ENCODE measurements around the gene FXYD2. TPM values are rescaled to one million over a fixed set of nuclear protein-coding genes. Genes with fewer than 3 reads are reported as not detected.

The FXYD2 gene
- total RNA-seq, 1 experiment from 2014 or later: not detected

DNA sequence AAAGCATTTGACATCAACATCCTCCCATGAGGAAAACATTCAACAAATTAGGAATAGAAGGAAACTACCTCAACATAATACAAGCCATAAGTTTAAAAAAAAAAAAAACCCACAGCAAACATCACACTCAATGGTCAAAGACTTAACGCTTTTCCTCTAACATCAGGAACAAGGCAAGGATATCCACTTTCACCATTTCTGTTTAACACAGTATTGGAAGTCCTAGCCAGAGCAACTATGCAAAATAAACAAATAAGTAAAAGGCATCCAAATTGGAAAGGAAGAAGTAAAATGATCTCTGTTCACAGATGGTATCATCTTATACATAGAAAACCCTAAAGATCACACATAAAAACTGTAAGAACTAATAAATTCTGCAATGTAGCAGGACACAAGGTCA lies 38.8 kb upstream of the FXYD2 start:
- H3K9me3 ChIP-seq (ENCODE audit: low read length): no peaks in the 10 kb centered on the region
- TF ChIP-seq EZH2 (IDR thresholded peaks at IDR 0.05; ENCODE audit: low read length, unreplicated experiment) (no peak), EZH2phosphoT487 (IDR thresholded peaks at IDR 0.05; ENCODE audit: borderline replicate concordance, low read length) (no peak), CTCF (conservative IDR thresholded peaks at IDR 0.05; ENCODE audit: low read depth, low read length) (no peak)
- no peak overlapping the region for H3K27ac ChIP-seq (ENCODE audit: low read length)
- no peaks in the 10 kb centered on the region for H3K36me3 ChIP-seq (ENCODE audit: low read depth, low read length)
- ATAC-seq (no peak), DNase-seq (no peak)
- no peak overlapping the region for H2AFZ ChIP-seq (ENCODE audit: low read length)
- H3K9ac ChIP-seq (ENCODE audit: low read length): no peak overlapping the region
- CTCF ChIA-PET: no interaction called here
- H3K9me2 ChIP-seq (replicated peaks; ENCODE audit: low read length): no peaks in the 10 kb centered on the region
- no peak overlapping the region for H3K4me2 ChIP-seq (ENCODE audit: low read length)
- no peak overlapping the region for H3K4me3 ChIP-seq (ENCODE audit: low read length)
- peaks cover 92% of the 10 kb centered on the region for H3K27me3 ChIP-seq (ENCODE audit: low read length)
- H3F3A ChIP-seq (ENCODE audit: low read length, unreplicated experiment): no peaks in the 10 kb centered on the region
- H4K20me1 ChIP-seq (ENCODE audit: low read length): no peaks in the 10 kb centered on the region
- no peaks in the 10 kb centered on the region for H3K79me2 ChIP-seq (ENCODE audit: low read length)
- no peaks in the 10 kb centered on the region for H3K4me1 ChIP-seq (ENCODE audit: insufficient read depth, low read length)
- BruUV-seq (replicated peaks): no TSS peak
- intact Hi-C loops (cut with micrococcal nuclease): no loop called here
- POLR2A ChIA-PET (ENCODE audit: unreplicated experiment): no interaction called here

DNA sequence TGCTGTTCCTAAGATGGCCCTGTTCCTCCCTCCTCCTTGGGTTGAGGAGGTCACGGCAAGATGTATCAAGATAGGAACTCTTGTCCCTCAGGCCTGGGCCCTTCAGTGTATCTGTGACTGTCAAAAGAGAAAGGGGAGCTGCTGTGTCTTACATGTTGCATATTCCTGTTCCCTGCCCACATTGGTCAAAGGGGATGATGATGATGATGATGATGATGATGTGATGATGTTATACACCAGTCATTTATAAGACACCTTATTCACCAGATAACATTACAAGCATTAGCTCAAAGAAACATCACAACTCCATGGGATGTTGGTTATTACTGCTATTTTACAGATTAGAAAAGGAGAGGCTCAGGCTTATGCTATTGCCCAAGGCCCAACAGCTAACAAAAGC lies 38.2 kb upstream of the FXYD2 start:
- Histone ChIP-seq H3K9ac (ENCODE audit: low read length) (no peak overlapping the region), H3K79me2 (ENCODE audit: low read length) (no peaks in the 10 kb centered on the region), H3F3A (ENCODE audit: low read length, unreplicated experiment) (no peaks in the 10 kb centered on the region), H3K9me3 (ENCODE audit: low read length) (no peaks in the 10 kb centered on the region), H3K9me2 (replicated peaks; ENCODE audit: low read length) (no peaks in the 10 kb centered on the region), H3K36me3 (ENCODE audit: low read depth, low read length) (no peaks in the 10 kb centered on the region), H2AFZ (ENCODE audit: low read length) (no peak overlapping the region), H3K4me3 (ENCODE audit: low read length) (no peak overlapping the region), H4K20me1 (ENCODE audit: low read length) (no peaks in the 10 kb centered on the region), H3K27me3 (ENCODE audit: low read length) (peaks cover 92% of the 10 kb centered on the region), H3K4me2 (ENCODE audit: low read length) (no peak overlapping the region), H3K27ac (ENCODE audit: low read length) (no peak overlapping the region), H3K4me1 (ENCODE audit: insufficient read depth, low read length) (no peaks in the 10 kb centered on the region)
- TF ChIP-seq CTCF (conservative IDR thresholded peaks at IDR 0.05; ENCODE audit: low read depth, low read length): no peak
- TF ChIP-seq EZH2 (IDR thresholded peaks at IDR 0.05; ENCODE audit: low read length, unreplicated experiment): no peak
- no peak for TF ChIP-seq EZH2phosphoT487 (IDR thresholded peaks at IDR 0.05; ENCODE audit: borderline replicate concordance, low read length)
- ChIA-PET POLR2A (ENCODE audit: unreplicated experiment) (no interaction called here), CTCF (no interaction called here)
- BruUV-seq (replicated peaks): no TSS peak
- intact Hi-C loops (cut with micrococcal nuclease): no loop called here
- ATAC-seq (no peak), DNase-seq (no peak)

GRCh38 chr11:117862019-117862725 lies 37.6 kb upstream of the FXYD2 start:
- no peak for TF ChIP-seq EZH2phosphoT487 (IDR thresholded peaks at IDR 0.05; ENCODE audit: borderline replicate concordance, low read length)
- TF ChIP-seq CTCF (conservative IDR thresholded peaks at IDR 0.05; ENCODE audit: low read depth, low read length): no peak
- no peak for TF ChIP-seq EZH2 (IDR thresholded peaks at IDR 0.05; ENCODE audit: low read length, unreplicated experiment)
- DNase-seq (no peak), ATAC-seq (no peak)
- peaks cover 91% of the 10 kb centered on the region for H3K27me3 ChIP-seq (ENCODE audit: low read length)
- no peaks in the 10 kb centered on the region for H3K9me3 ChIP-seq (ENCODE audit: low read length)
- ChIA-PET CTCF (no interaction called here), POLR2A (ENCODE audit: unreplicated experiment) (interaction anchor here (0.6 kb wide), 1 partner anchor 1165 kb away, joined by 3 read pairs; no protein-coding TSS in a partner anchor)
- H3K36me3 ChIP-seq (ENCODE audit: low read depth, low read length): no peaks in the 10 kb centered on the region
- H3F3A ChIP-seq (ENCODE audit: low read length, unreplicated experiment): no peaks in the 10 kb centered on the region
- intact Hi-C loops (cut with micrococcal nuclease): no loop called here
- H3K4me2 ChIP-seq (ENCODE audit: low read length): no peak overlapping the region
- H3K4me1 ChIP-seq (ENCODE audit: insufficient read depth, low read length): no peaks in the 10 kb centered on the region
- no peaks in the 10 kb centered on the region for H4K20me1 ChIP-seq (ENCODE audit: low read length)
- no peak overlapping the region for H3K4me3 ChIP-seq (ENCODE audit: low read length)
- H3K27ac ChIP-seq (ENCODE audit: low read length): no peak overlapping the region
- H3K79me2 ChIP-seq (ENCODE audit: low read length): no peaks in the 10 kb centered on the region
- no peak overlapping the region for H2AFZ ChIP-seq (ENCODE audit: low read length)
- no peak overlapping the region for H3K9ac ChIP-seq (ENCODE audit: low read length)
- BruUV-seq (replicated peaks): no TSS peak
- no peaks in the 10 kb centered on the region for H3K9me2 ChIP-seq (replicated peaks; ENCODE audit: low read length)
